T-helper 2 cell treated with Interferon-gamma antibody and Interleukin-4, amounts not matched to agents 100 ng/mL and 5 ng/mL, for 36 hours (primary cell): ENCODE data around the gene KRT26. TPM values are rescaled to one million over a fixed set of nuclear protein-coding genes. Genes with fewer than 3 reads are reported as not detected.
"Not testable (repeated sequence)": the region's sequence is repeated elsewhere in the genome, so short reads cannot be mapped to it uniquely, and the experiment has no call there.

Source experiments
- intact Hi-C: fragments of 100-400 bp; cut with micrococcal nuclease; formaldehyde crosslinking; loops from one replicate; pipeline ENCODE4 v1.15.1; 2023
- total RNA-seq: library from RNA; stranded (reverse); gene quantifications from 2 replicates; pipeline ENCODE4 v1.2.3, GENCODE V29; 2022

Gene KRT26
- total RNA-seq, 1 donor from 2014 or later: not detected

GRCh38 chr17:40796846-40797245, 24.8 kb upstream of the KRT26 start:
- intact Hi-C loops: no loop called here

- intact Hi-C loops: no loop called here
These were observed 23.1 kb upstream of the KRT26 start for GRCh38 chr17:40795019-40795667.

GRCh38 chr17:40794466-40794865, 22.5 kb upstream of the KRT26 start:
- intact Hi-C loops: no loop called here

- intact Hi-C loops: no loop called here
These were observed 21.8 kb upstream of the KRT26 start for GRCh38 chr17:40793832-40794231.

GRCh38 chr17:40791787-40792436, 19.9 kb upstream of the KRT26 start:
- intact Hi-C loops: no loop called here

GRCh38 chr17:40791111-40791510, 19.1 kb upstream of the KRT26 start:
- intact Hi-C loops: no loop called here

- intact Hi-C loops: no loop called here
These were observed 10.4 kb upstream of the KRT26 start, which contains the start of gene KRT27 for GRCh38 chr17:40782450-40782849. Gene KRT27 (minus strand): TSS chr17:40782550. CDS start chr17:40782493, 57 bp downstream.

GRCh38 chr17:40779181-40779909, 7.3 kb upstream of the KRT26 start:
- intact Hi-C loops: no loop called here

GRCh38 chr17:40778461-40778860, 6.5 kb upstream of the KRT26 start:
- intact Hi-C loops: no loop called here

- intact Hi-C loops: no loop called here
These were observed 6.0 kb upstream of the KRT26 start for GRCh38 chr17:40777971-40778370.

- intact Hi-C loops: no loop called here
These were observed 5.5 kb upstream of the KRT26 start for GRCh38 chr17:40777459-40777858.

GRCh38 chr17:40775945-40776344, 3.9 kb upstream of the KRT26 start:
- intact Hi-C loops: no loop called here

GRCh38 chr17:40765657-40766056, 6.3 kb downstream of the KRT26 start:
- intact Hi-C loops: no loop called here

GRCh38 chr17:40763752-40764151, 8.2 kb downstream of the KRT26 start:
- intact Hi-C loops: no loop called here

- intact Hi-C loops: no loop called here
These were observed 11.6 kb downstream of the KRT26 start for GRCh38 chr17:40760105-40761016.

- intact Hi-C loops: no loop called here
These were observed 16.8 kb downstream of the KRT26 start, which contains the start of gene KRT25 for GRCh38 chr17:40755231-40755630. Gene KRT25 (minus strand): TSS chr17:40755331. CDS start chr17:40755271, 60 bp downstream.

GRCh38 chr17:40753804-40754203, 18.2 kb downstream of the KRT26 start:
- intact Hi-C loops: no loop called here

GRCh38 chr17:40751065-40751464, 20.9 kb downstream of the KRT26 start:
- intact Hi-C loops: no loop called here

GRCh38 chr17:40750391-40750790, 21.6 kb downstream of the KRT26 start:
- intact Hi-C loops: no loop called here

GRCh38 chr17:40748666-40749065, 23.3 kb downstream of the KRT26 start:
- intact Hi-C loops: not testable (repeated sequence)

- intact Hi-C loops: no loop called here
These were observed 33.4 kb downstream of the KRT26 start for GRCh38 chr17:40738553-40738952.
